Right cardiac atrium (tissue), 5 donors: Measurements from ENCODE around the gene KRT35. TPM values are rescaled to one million over a fixed set of nuclear protein-coding genes. Genes with fewer than 3 reads are reported as not detected.

Experiments used
- ATAC-seq, 2 donors: fragments of 200-7000 bp; cut with Tn5 transposase; one replicate each; pipeline versions ENCODE4 v1.8.0 to v1.9.1; 2020; ENCODE audit warnings: moderate library complexity in 2 of 2, mild to moderate bottlenecking in 1 of 2
- DNase-seq, 3 donors: peaks; one replicate each; pipeline ENCODE4 v3.0.0-alpha.2; 2020
- H3K27ac ChIP-seq: one replicate; pipeline ENCODE4 v1.5.1; 2013; ENCODE audit warnings: mild to moderate bottlenecking, low read length, control low read depth, moderate library complexity
- H3K27me3 ChIP-seq: one replicate; pipeline ENCODE4 v1.6.1; 2013; ENCODE audit not compliant: control insufficient read depth, insufficient read depth
- H3K4me1 ChIP-seq: one replicate; pipeline ENCODE4 v1.6.1; 2013; ENCODE audit warnings: low read length; ENCODE audit not compliant: control insufficient read depth, insufficient read depth
- H3K4me3 ChIP-seq: one replicate; pipeline ENCODE4 v1.5.1; 2013; ENCODE audit warnings: low read length, control low read depth
- H3K9me3 ChIP-seq: one replicate; pipeline ENCODE4 v1.6.1; 2013; ENCODE audit warnings: low read length; ENCODE audit not compliant: control insufficient read depth
- WGBS: extraction: QIAGEN DNeasy Blood & Tissue Kit; methylation state at CpG from one replicate; pipeline ENCODE4 v1.1.7; 2013; 5-methylcytosine and 5-hydroxymethylcytosine counted together
- intact Hi-C, 4 donors: fragments of 100-400 bp; cut with DNase I; formaldehyde crosslinking; loops; one replicate each; pipeline versions ENCODE4 v1.11.0 to v1.14.0; 2022 to 2023
- polyA plus RNA-seq: library from polyadenylated mRNA; stranded (reverse); fragments of 200-250 nt; gene quantifications from one replicate; pipeline ENCODE4 v1.2.3, GENCODE V29; 2013
- total RNA-seq, 4 donors: library from RNA; stranded (reverse); fragmentation: NEBNext Ultra II Directional; extraction: Animal tissue kit (Norgen Biotek cat#: 25700); gene quantifications; one replicate each; pipeline ENCODE4 v1.2.1, GENCODE V29; 2021
- donor health status: healthy with polysubstance abuse.
- donor health status: DM: no; HTN: yes; CAD: no.
- donor health status: DM: no; HTN: no; CAD: no.
- donor health status: DM: no; HTN: yes; CAD: no; lungs with severe emphysema.
- donor health status: DM: yes; HTN: yes; CAD: no.

KRT35 gene
- total and polyA plus RNA-seq, 5 donors: not detected

GRCh38 chr17:41510251-41511065 lies 29.5 kb upstream of the KRT35 start:
- Histone ChIP-seq H3K4me1 (no peaks in the 10 kb centered on the region), H3K4me3 (no peak overlapping the region), H3K27ac (no peak overlapping the region), H3K9me3 (no peaks in the 10 kb centered on the region), H3K27me3 (no peaks in the 10 kb centered on the region)
- ATAC-seq: no peak
- WGBS: 76% methylated on average over 7 of the region's 7 CpGs
- no peak for DNase-seq
- intact Hi-C loops: no loop called here

GRCh38 chr17:41507315-41507880 lies 26.4 kb upstream of the KRT35 start:
- Histone ChIP-seq H3K27me3 (no peaks in the 10 kb centered on the region), H3K9me3 (no peaks in the 10 kb centered on the region), H3K4me3 (no peak overlapping the region), H3K27ac (no peak overlapping the region), H3K4me1 (no peaks in the 10 kb centered on the region)
- DNase-seq (no peak), ATAC-seq (no peak)
- intact Hi-C loops: no loop called here
- 44% methylated on average over 10 of the region's 10 CpGs for WGBS

- Histone ChIP-seq H3K27ac (no peak overlapping the region), H3K4me3 (no peak overlapping the region), H3K9me3 (no peaks in the 10 kb centered on the region), H3K4me1 (no peaks in the 10 kb centered on the region), H3K27me3 (no peaks in the 10 kb centered on the region)
- ATAC-seq (no peak), DNase-seq (no peak)
- whole genome bisulfite sequencing: 80% methylated on average over 14 of the region's 14 CpGs
- intact Hi-C loops: no loop called here
Observed at GRCh38 chr17:41505809-41506767, 25.1 kb upstream of the KRT35 start.

- no peak within 1 kb of the TSS for H3K27ac ChIP-seq
- H3K4me1 ChIP-seq: no peaks in the 10 kb centered on the region
- H3K4me3 ChIP-seq: no peak within 1 kb of the TSS
- H3K9me3 ChIP-seq: no peaks in the 10 kb centered on the region
- ATAC-seq (no peak), DNase-seq (no peak)
- intact Hi-C loops: no loop called here
- 85% methylated on average over 17 of the region's 17 CpGs for whole genome bisulfite sequencing
- no peaks in the 10 kb centered on the region for H3K27me3 ChIP-seq
Observed at GRCh38 chr17:41505007-41505808, 24.3 kb upstream of the KRT35 start, which contains the start of gene KRT13. KRT13 (minus strand) TSS chr17:41505612; CDS start chr17:41505550, 62 bp downstream.

- intact Hi-C loops: no loop called here
- H3K4me1 ChIP-seq: no peaks in the 10 kb centered on the region
- no peak overlapping the region for H3K27ac ChIP-seq
- no peak overlapping the region for H3K4me3 ChIP-seq
- no peaks in the 10 kb centered on the region for H3K27me3 ChIP-seq
- ATAC-seq: no peak
- H3K9me3 ChIP-seq: no peaks in the 10 kb centered on the region
- no peak for DNase-seq
- WGBS: 69% methylated on average over 8 of the region's 8 CpGs
Observed at GRCh38 chr17:41504246-41504977, 23.5 kb upstream of the KRT35 start.

GRCh38 chr17:41503202-41503601 lies 22.3 kb upstream of the KRT35 start:
- DNase-seq (no peak), ATAC-seq (no peak)
- intact Hi-C loops: no loop called here
- H3K27me3 ChIP-seq: no peaks in the 10 kb centered on the region
- no peaks in the 10 kb centered on the region for H3K4me1 ChIP-seq
- no peak overlapping the region for H3K4me3 ChIP-seq
- H3K27ac ChIP-seq: no peak overlapping the region
- 79% methylated on average over 9 of the region's 9 CpGs for WGBS
- no peaks in the 10 kb centered on the region for H3K9me3 ChIP-seq

- 58% methylated on average over 15 of the region's 15 CpGs for WGBS
- ATAC-seq: peak in 1 of 2 donors; percentile 9
- H3K27ac ChIP-seq: no peak overlapping the region
- H3K27me3 ChIP-seq: no peaks in the 10 kb centered on the region
- no peaks in the 10 kb centered on the region for H3K4me1 ChIP-seq
- no peak for DNase-seq
- no peaks in the 10 kb centered on the region for H3K9me3 ChIP-seq
- intact Hi-C loops: no loop called here
- H3K4me3 ChIP-seq: no peak overlapping the region
Observed at GRCh38 chr17:41500131-41500911, 19.4 kb upstream of the KRT35 start.

- H3K27me3 ChIP-seq: no peaks in the 10 kb centered on the region
- H3K4me1 ChIP-seq: no peaks in the 10 kb centered on the region
- no peak overlapping the region for H3K4me3 ChIP-seq
- ATAC-seq (no peak), DNase-seq (no peak)
- no peak overlapping the region for H3K27ac ChIP-seq
- H3K9me3 ChIP-seq: no peaks in the 10 kb centered on the region
- intact Hi-C loops: no loop called here
- WGBS: 76% methylated on average over 5 of the region's 5 CpGs
Observed at GRCh38 chr17:41499714-41500113, 18.8 kb upstream of the KRT35 start.

- intact Hi-C loops: no loop called here
- H3K27me3 ChIP-seq: no peaks in the 10 kb centered on the region
- H3K4me1 ChIP-seq: no peaks in the 10 kb centered on the region
- H3K4me3 ChIP-seq: no peak overlapping the region
- ATAC-seq: no peak
- WGBS: 53% methylated on average over 6 of the region's 6 CpGs
- no peak for DNase-seq
- no peaks in the 10 kb centered on the region for H3K9me3 ChIP-seq
- no peak overlapping the region for H3K27ac ChIP-seq
Observed at GRCh38 chr17:41498276-41498675, 17.3 kb upstream of the KRT35 start.
